Peyer's patch (tissue), 4 donors: Measurements from ENCODE around the gene SOX5.

Experiments used
- CTCF ChIP-seq, 6 experiments: fragments of 450-650 bp in 4 of 6; fragments of 200-600 bp in 2 of 6; sonication (generic) in 1 of 6; IDR thresholded peaks; one replicate each; pipeline ENCODE4 v1.5.1; 2017 to 2019; ENCODE audit warnings: antibody characterized with exemption in 6 of 6, mild to moderate bottlenecking in 3 of 6, moderate library complexity in 1 of 6
- POLR2A ChIP-seq, 2 donors: fragments of 450-650 bp; IDR thresholded peaks; one replicate each; pipeline ENCODE4 v1.5.1; 2017; ENCODE audit warnings: antibody characterized with exemption in 2 of 2, mild to moderate bottlenecking in 2 of 2, moderate library complexity in 2 of 2

GRCh38 chr12:23561364-23562345 lies 387.8 kb downstream of the SOX5 start:
- no peak for TF ChIP-seq CTCF (IDR thresholded peaks at IDR 0.05)
- TF ChIP-seq POLR2A (IDR thresholded peaks at IDR 0.05), result no peak
